SH-SY5Y (cell line): ENCODE results near the gene STAG3.

Source experiments
- GATA2 ChIP-seq: IDR thresholded peaks from 2 replicates; pipeline ENCODE4 v1.6.1; 2011; ENCODE audit warnings: mild to moderate bottlenecking, low read depth, low read length
- GATA3 ChIP-seq: IDR thresholded peaks from 2 replicates; pipeline ENCODE4 v1.6.1; 2011; ENCODE audit warnings: low read depth, mild to moderate bottlenecking, low read length, moderate library complexity

- no peak for TF ChIP-seq GATA2
- no peak for TF ChIP-seq GATA3
These were observed 26.7 kb downstream of the STAG3 start for GRCh38 chr7:100204454-100204853.
